ENCODE data around the gene SORBS2. TPM values are rescaled to one million over a fixed set of nuclear protein-coding genes. Genes with fewer than 3 reads are reported as not detected.

Gene SORBS2
- total RNA-seq, 1 experiment from 2014 or later = 9.7 TPM

GRCh38 chr4:185745891-185746290 lies 66.1 kb downstream of the SORBS2 start:
- Histone ChIP-seq H3K27me3 (ENCODE audit: insufficient read depth, low read length) (no peaks in the 10 kb centered on the region), H4K91ac (ENCODE audit: insufficient read length, low read depth, low read length) (no peak overlapping the region), H3T11ph (ENCODE audit: low read length) (no peak overlapping the region), H2BK12ac (ENCODE audit: insufficient read length, low read depth, low read length) (no peak overlapping the region), H3K14ac (ENCODE audit: insufficient read depth, low read length) (no peak overlapping the region), H3K9me3 (ENCODE audit: control insufficient read depth, low read depth, low read length) (no peaks in the 10 kb centered on the region), H3K4ac (ENCODE audit: low read depth, low read length) (no peak overlapping the region), H4K8ac (replicated peaks; ENCODE audit: insufficient read length, low read depth, low read length) (no peak overlapping the region), H3K79me2 (ENCODE audit: insufficient read depth, low read length) (peaks cover 1% of the 10 kb centered on the region; the same call in 1 of the 2 replicates), H3K79me1 (ENCODE audit: insufficient read depth, low read depth, low read length, poor library complexity, severe bottlenecking) (no peaks in the 10 kb centered on the region), H3K23me2 (ENCODE audit: insufficient read length, low read depth, low read length, poor library complexity, severe bottlenecking) (no peaks in the 10 kb centered on the region), H2BK20ac (ENCODE audit: low read depth, low read length, poor library complexity, severe bottlenecking) (no peak overlapping the region), H3K18ac (ENCODE audit: insufficient read length, low read depth, low read length) (no peak overlapping the region), H2BK15ac (ENCODE audit: low read depth, low read length) (no peak overlapping the region), H3K23ac (ENCODE audit: insufficient read length, low read depth, low read length) (no peak overlapping the region), H3K4me1 (ENCODE audit: insufficient read depth, low read length) (peaks cover 2% of the 10 kb centered on the region), H4K20me1 (ENCODE audit: control insufficient read depth, insufficient read depth, insufficient read length) (no peaks in the 10 kb centered on the region), H2BK120ac (ENCODE audit: low read depth, low read length, poor library complexity, severe bottlenecking) (no peak overlapping the region), H2AK5ac (ENCODE audit: insufficient read length, low read length) (no peak overlapping the region), H2AFZ (ENCODE audit: low read length) (no peak overlapping the region), H2BK5ac (ENCODE audit: insufficient read length, low read length) (no peak overlapping the region), H4K5ac (ENCODE audit: insufficient read length, low read depth, low read length) (no peak overlapping the region), H3K9ac (ENCODE audit: extremely low read depth, insufficient read length, low read length) (no peak overlapping the region), H3K4me2 (ENCODE audit: insufficient read depth, insufficient read length, low read length) (no peak overlapping the region), H3K56ac (ENCODE audit: insufficient read length, low read depth, low read length) (no peak overlapping the region), H3K27ac (ENCODE audit: insufficient read length, low read depth, low read length) (no peak overlapping the region)
- H3K4me3 Mint-ChIP-seq = no peak overlapping the region
- peaks cover 0 to 24% (median 15%) of the 10 kb centered on the region in 3 experiments; a peak in 4 of 7 replicates for H3K36me3 Mint-ChIP-seq (ENCODE audit: insufficient read depth in 1 of 3, low read depth in 3 of 3)
- H3K4me1 Mint-ChIP-seq = peaks cover 17 to 37% of the 10 kb centered on the region in 2 experiments
- TF ChIP-seq CTCF (conservative IDR thresholded peaks at IDR 0.05) = no peak
- DNase-seq = no peak
- peaks cover 2% of the 10 kb centered on the region for H3K27me3 Mint-ChIP-seq (ENCODE audit: low read depth)
- no peak overlapping the region; a peak in 1 of 7 replicates for H3K27ac Mint-ChIP-seq
- WGBS (ENCODE audit: extremely low coverage, insufficient read length, low lambda C conversion rate) = no CpG with 5 or more reads among the region's 9 CpGs
- no peaks in the 10 kb centered on the region for H3K9me3 Mint-ChIP-seq
